Eye (tissue), 1 donor: Measurements from ENCODE around the gene FAM171A1.
A peak's percentile ranks its signal among the peaks of the same experiment; 100 is the strongest.

Experiments
- DNase-seq: peaks from one replicate; pipeline ENCODE4 v3.0.0-alpha.2; 2015

The FAM171A1 gene

GRCh38 chr10:15373199-15373598, 2.1 kb upstream of the FAM171A1 start:
- DNase-seq, result no peak

- no peak for DNase-seq
These were observed 755 bp downstream of the FAM171A1 start for GRCh38 chr10:15370212-15370855.

- DNase-seq, result peak; percentile 80
These were observed 1.6 kb downstream of the FAM171A1 start for GRCh38 chr10:15369256-15370211.

GRCh38 chr10:15368101-15368855, 2.8 kb downstream of the FAM171A1 start:
- DNase-seq, result no peak

GRCh38 chr10:15367296-15368085, 3.6 kb downstream of the FAM171A1 start:
- no peak for DNase-seq

GRCh38 chr10:15365692-15366091, 5.4 kb downstream of the FAM171A1 start:
- DNase-seq, result no peak

GRCh38 chr10:15364001-15364400, 7.1 kb downstream of the FAM171A1 start:
- DNase-seq, result no peak

GRCh38 chr10:15363031-15363430, 8.1 kb downstream of the FAM171A1 start:
- no peak for DNase-seq

- no peak for DNase-seq
These were observed 10.0 kb downstream of the FAM171A1 start for GRCh38 chr10:15361131-15361530.

- DNase-seq, result no peak
These were observed 10.5 kb downstream of the FAM171A1 start for GRCh38 chr10:15360566-15360965.

- DNase-seq, result no peak
These were observed 17.5 kb downstream of the FAM171A1 start for GRCh38 chr10:15353471-15354017.

GRCh38 chr10:15352836-15353235, 18.3 kb downstream of the FAM171A1 start:
- DNase-seq, result no peak

- DNase-seq, result no peak
These were observed 18.9 kb downstream of the FAM171A1 start for GRCh38 chr10:15352201-15352600.

- DNase-seq, result no peak
These were observed 19.8 kb downstream of the FAM171A1 start for GRCh38 chr10:15351099-15351820.

GRCh38 chr10:15349112-15349511, 22.0 kb downstream of the FAM171A1 start:
- DNase-seq, result no peak

- DNase-seq, result no peak
These were observed 22.5 kb downstream of the FAM171A1 start for GRCh38 chr10:15348579-15348978.

- DNase-seq, result no peak
These were observed 23.9 kb downstream of the FAM171A1 start for GRCh38 chr10:15347150-15347549.

GRCh38 chr10:15346440-15347141, 24.5 kb downstream of the FAM171A1 start:
- peak; percentile 43 for DNase-seq

GRCh38 chr10:15345450-15345849, 25.6 kb downstream of the FAM171A1 start:
- no peak for DNase-seq

GRCh38 chr10:15344876-15345285, 26.2 kb downstream of the FAM171A1 start:
- DNase-seq, result peak; percentile 55
